Endodermal cell (in vitro differentiated cells): Measurements from ENCODE around the gene WNT5A. TPM values are rescaled to one million over a fixed set of nuclear protein-coding genes. Genes with fewer than 3 reads are reported as not detected.

Source experiments
- DNase-seq: peaks from one replicate; pipeline ENCODE4 v3.0.0-alpha.2; 2017
- H3K27ac ChIP-seq: 2 replicates; pipeline ENCODE4 v1.5.1; 2013; ENCODE audit warnings: mild to moderate bottlenecking, low read depth, low read length, moderate library complexity
- H3K27me3 ChIP-seq: 2 replicates; pipeline ENCODE4 v1.6.1; 2013; ENCODE audit warnings: mild to moderate bottlenecking, low read length, moderate library complexity; ENCODE audit not compliant: insufficient read depth, control insufficient read depth, poor library complexity, severe bottlenecking
- H3K36me3 ChIP-seq: 2 replicates; pipeline ENCODE4 v1.7.0; 2013; ENCODE audit warnings: mild to moderate bottlenecking, low read length, moderate library complexity; ENCODE audit not compliant: control insufficient read depth, insufficient read depth
- H3K4me1 ChIP-seq: one replicate; pipeline ENCODE4 v1.7.0; 2013; ENCODE audit warnings: low read length; ENCODE audit not compliant: control insufficient read depth, insufficient read depth
- H3K4me3 ChIP-seq: 2 replicates; pipeline ENCODE4 v1.5.1; 2013; ENCODE audit warnings: mild to moderate bottlenecking, low read length, moderate library complexity
- H3K9ac ChIP-seq: 2 replicates; pipeline ENCODE4 v1.6.1; 2013; ENCODE audit warnings: mild to moderate bottlenecking, low read length, moderate library complexity; ENCODE audit not compliant: poor library complexity, severe bottlenecking; ENCODE audit errors: extremely low read depth
- H3K9me3 ChIP-seq: 2 replicates; pipeline ENCODE4 v1.6.1; 2013; ENCODE audit warnings: mild to moderate bottlenecking, low read length, moderate library complexity; ENCODE audit not compliant: control insufficient read depth
- H3K27ac Mint-ChIP-seq: 2 replicates; pipeline ENCODE4 v1.8.0; 2020; ENCODE audit warnings: mixed read lengths
- H3K27me3 Mint-ChIP-seq: 2 replicates; pipeline ENCODE4 v1.8.0; 2021; ENCODE audit warnings: mild to moderate bottlenecking, mixed read lengths; ENCODE audit not compliant: insufficient read depth
- H3K36me3 Mint-ChIP-seq: 2 replicates; pipeline ENCODE4 v1.8.0; 2020; ENCODE audit warnings: low read depth, mixed read lengths
- H3K4me1 Mint-ChIP-seq: 2 replicates; pipeline ENCODE4 v1.8.0; 2020; ENCODE audit warnings: mixed read lengths
- H3K4me3 Mint-ChIP-seq: 2 replicates; pipeline ENCODE4 v1.8.0; 2020; ENCODE audit warnings: mild to moderate bottlenecking, moderate library complexity, mixed read lengths
- H3K9me3 Mint-ChIP-seq: 2 replicates; pipeline ENCODE4 v1.8.0; 2020; ENCODE audit warnings: mild to moderate bottlenecking, mixed read lengths
- CTCF ChIP-seq: fragments of 200-600 bp; sonication (generic); conservative IDR thresholded peaks from 2 replicates; pipeline ENCODE4 v1.5.0; 2021; ENCODE audit warnings: antibody characterized with exemption, mild to moderate bottlenecking
- WGBS, 2 experiments: methylation state at CpG; one replicate each; pipeline versions ENCODE4 v1.1.5 to v1.1.7; 2013; ENCODE audit warnings: missing lambda C conversion rate in 2 of 2, mixed read lengths in 1 of 2; ENCODE audit not compliant: insufficient coverage in 1 of 2, insufficient read length in 1 of 2; 5-methylcytosine and 5-hydroxymethylcytosine counted together
- total RNA-seq, 2 donors: library from RNA; stranded (reverse); fragmentation: NEBNext Ultra II Directional in 1 of 2; extraction: Animal tissue kit (Norgen Biotek cat#: 25700) in 1 of 2; gene quantifications; 2 replicates in 1 of 2; 3 replicates in 1 of 2; pipeline ENCODE4 v1.2.1, GENCODE V29; 2021

Gene WNT5A
- total RNA-seq, 2 donors from 2014 or later = 0.92 to 1.4 TPM

GRCh38 chr3:55467099-55467498 is 20.0 kb downstream of the WNT5A start:
- H3K27ac ChIP-seq = no peak overlapping the region
- TF ChIP-seq CTCF = no peak
- no peaks in the 10 kb centered on the region for H3K36me3 Mint-ChIP-seq
- H3K36me3 ChIP-seq = no peaks in the 10 kb centered on the region
- WGBS, 2 experiments = 82 to 94% methylated on average over 2 of the region's 2 CpGs
- H3K9me3 Mint-ChIP-seq = no peaks in the 10 kb centered on the region
- H3K9me3 ChIP-seq = no peaks in the 10 kb centered on the region
- peaks cover 6% of the 10 kb centered on the region for H3K4me1 Mint-ChIP-seq
- no peak overlapping the region for H3K4me3 Mint-ChIP-seq
- DNase-seq = no peak
- no peaks in the 10 kb centered on the region for H3K27me3 ChIP-seq
- no peak overlapping the region for H3K27ac Mint-ChIP-seq
- no peak overlapping the region for H3K4me3 ChIP-seq
- H3K9ac ChIP-seq = no peak overlapping the region
- no peaks in the 10 kb centered on the region for H3K4me1 ChIP-seq
- H3K27me3 Mint-ChIP-seq = peaks cover 17% of the 10 kb centered on the region

DNA sequence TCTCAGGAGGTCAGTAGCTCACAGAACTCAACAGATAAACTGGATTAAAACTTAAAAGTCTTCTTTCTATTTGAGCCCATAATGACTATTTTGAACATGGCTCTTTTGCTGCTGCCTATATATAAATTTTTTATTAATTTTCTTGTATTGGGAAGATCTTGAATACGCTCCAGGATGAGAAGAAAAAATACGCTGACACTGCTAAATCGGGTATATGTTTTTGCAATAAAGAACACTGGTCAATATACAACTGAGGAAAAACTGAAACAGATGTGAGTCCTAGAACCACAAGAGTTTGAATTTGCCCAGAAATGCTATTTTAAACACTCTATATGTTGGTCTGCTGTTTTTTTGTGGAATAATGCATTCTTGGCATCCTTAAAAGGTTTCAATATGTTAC is 20.6 kb downstream of the WNT5A start:
- H3K9ac ChIP-seq = no peak overlapping the region
- no peak for TF ChIP-seq CTCF
- Mint-ChIP-seq H3K4me1 (peaks cover 6% of the 10 kb centered on the region), H3K36me3 (no peaks in the 10 kb centered on the region), H3K27ac (no peak overlapping the region), H3K4me3 (no peak overlapping the region), H3K9me3 (no peaks in the 10 kb centered on the region), H3K27me3 (peaks cover 13% of the 10 kb centered on the region)
- no peaks in the 10 kb centered on the region for H3K27me3 ChIP-seq
- no peak for DNase-seq
- H3K9me3 ChIP-seq = no peaks in the 10 kb centered on the region
- H3K4me1 ChIP-seq = no peaks in the 10 kb centered on the region
- no peaks in the 10 kb centered on the region for H3K36me3 ChIP-seq
- H3K27ac ChIP-seq = no peak overlapping the region
- WGBS, 2 experiments = 88 to 90% methylated on average over 3 of the region's 3 CpGs
- no peak overlapping the region for H3K4me3 ChIP-seq

- Mint-ChIP-seq H3K4me3 (no peak overlapping the region), H3K27ac (no peak overlapping the region), H3K27me3 (peaks cover 24% of the 10 kb centered on the region), H3K4me1 (peaks cover under 1% of the 10 kb centered on the region), H3K36me3 (no peaks in the 10 kb centered on the region), H3K9me3 (no peaks in the 10 kb centered on the region)
- Histone ChIP-seq H3K9me3 (no peaks in the 10 kb centered on the region), H3K36me3 (no peaks in the 10 kb centered on the region), H3K27me3 (no peaks in the 10 kb centered on the region), H3K9ac (no peak overlapping the region), H3K4me1 (no peaks in the 10 kb centered on the region), H3K4me3 (no peak overlapping the region), H3K27ac (no peak overlapping the region)
- no peak for TF ChIP-seq CTCF
- DNase-seq = no peak
- WGBS, 2 experiments = 97% methylated on average over 1 of the region's 1 CpG; no CpG with 5 or more reads in 1 of the 2 experiments
Measured at GRCh38 chr3:55461896-55462295, 25.2 kb downstream of the WNT5A start.
